ENCODE data around the gene SDK1.

DNA sequence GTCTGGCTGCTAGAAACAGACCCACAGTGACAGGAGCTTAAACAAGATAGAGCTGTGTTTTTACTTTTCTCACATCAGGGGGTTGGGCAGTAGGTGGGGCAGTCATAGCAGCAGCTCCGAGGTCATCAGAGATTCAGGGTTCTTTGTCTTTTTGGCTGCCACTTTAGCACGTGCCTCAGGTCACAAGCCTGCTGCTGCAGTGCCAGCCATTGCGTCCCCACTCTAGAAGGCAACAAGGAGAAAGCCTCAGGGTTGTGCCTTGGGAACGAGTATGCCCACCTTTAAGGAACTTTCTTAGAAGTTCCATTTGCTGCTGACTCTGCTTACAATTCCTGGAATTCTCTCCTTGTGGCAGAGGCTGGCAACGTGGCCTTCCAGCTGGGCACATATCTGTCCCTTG is 720.4 kb downstream of the SDK1 start:
- TF ChIP-seq, protein P1, sequence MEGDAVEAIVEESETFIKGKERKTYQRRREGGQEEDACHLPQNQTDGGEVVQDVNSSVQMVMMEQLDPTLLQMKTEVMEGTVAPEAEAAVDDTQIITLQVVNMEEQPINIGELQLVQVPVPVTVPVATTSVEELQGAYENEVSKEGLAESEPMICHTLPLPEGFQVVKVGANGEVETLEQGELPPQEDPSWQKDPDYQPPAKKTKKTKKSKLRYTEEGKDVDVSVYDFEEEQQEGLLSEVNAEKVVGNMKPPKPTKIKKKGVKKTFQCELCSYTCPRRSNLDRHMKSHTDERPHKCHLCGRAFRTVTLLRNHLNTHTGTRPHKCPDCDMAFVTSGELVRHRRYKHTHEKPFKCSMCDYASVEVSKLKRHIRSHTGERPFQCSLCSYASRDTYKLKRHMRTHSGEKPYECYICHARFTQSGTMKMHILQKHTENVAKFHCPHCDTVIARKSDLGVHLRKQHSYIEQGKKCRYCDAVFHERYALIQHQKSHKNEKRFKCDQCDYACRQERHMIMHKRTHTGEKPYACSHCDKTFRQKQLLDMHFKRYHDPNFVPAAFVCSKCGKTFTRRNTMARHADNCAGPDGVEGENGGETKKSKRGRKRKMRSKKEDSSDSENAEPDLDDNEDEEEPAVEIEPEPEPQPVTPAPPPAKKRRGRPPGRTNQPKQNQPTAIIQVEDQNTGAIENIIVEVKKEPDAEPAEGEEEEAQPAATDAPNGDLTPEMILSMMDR (IDR thresholded peaks at IDR 0.05; ENCODE audit: extremely low read depth in 1 of 2, insufficient read depth in 1 of 2, low read depth in 1 of 2, low read length in 2 of 2), result no peak
- no peak for TF ChIP-seq POLR2AphosphoS5 (IDR thresholded peaks at IDR 0.05; ENCODE audit: insufficient read depth, low read depth, low read length)
- TF ChIP-seq, protein P2, sequence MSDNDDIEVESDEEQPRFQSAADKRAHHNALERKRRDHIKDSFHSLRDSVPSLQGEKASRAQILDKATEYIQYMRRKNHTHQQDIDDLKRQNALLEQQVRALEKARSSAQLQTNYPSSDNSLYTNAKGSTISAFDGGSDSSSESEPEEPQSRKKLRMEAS (IDR thresholded peaks at IDR 0.05; ENCODE audit: insufficient read depth, insufficient read length), result no peak
- TF ChIP-seq EZH2 (IDR thresholded peaks at IDR 0.05; ENCODE audit: borderline replicate concordance, low read depth, low read length, severe bottlenecking), result no peak
- no peak for TF ChIP-seq JUN (IDR thresholded peaks at IDR 0.05; ENCODE audit: borderline replicate concordance, insufficient read depth, insufficient read length, low read depth)
- no peak for TF ChIP-seq POLR2A (IDR thresholded peaks at IDR 0.05; ENCODE audit: low read depth, low read length)

Measured in endothelial cell of umbilical vein (primary cell).